Measurements from ENCODE around the gene KCNMA1. TPM values are rescaled to one million over a fixed set of nuclear protein-coding genes. Genes with fewer than 3 reads are reported as not detected.
A peak's percentile ranks its signal among the peaks of the same experiment; 100 is the strongest.

KCNMA1 gene
- total and polyA plus RNA-seq, 10 of the 15 experiments (the other 5 are each of a cell fraction or from before 2014, with no cell fraction given) = 8.5 to 77.0 (median 21.3) TPM

GRCh38 chr10:77406764-77407430 lies 230.7 kb downstream of the KCNMA1 start:
- Histone ChIP-seq H3K36me3 (ENCODE audit: control insufficient read depth in 2 of 2, insufficient read depth in 2 of 2, low read length in 1 of 2) (no peaks in the 10 kb centered on the region; a peak in 1 of 4 replicates), H2AFZ (ENCODE audit: control insufficient read depth, low read depth, low read length) (no peak overlapping the region), H3K27me3 (replicated peaks in 1 of 2; ENCODE audit: control insufficient read depth in 2 of 2, insufficient read depth in 2 of 2, low read length in 1 of 2) (no peaks in the 10 kb centered on the region), H3K4me3 (no peak overlapping the region), H3K4me1 (ENCODE audit: control insufficient read depth, insufficient read depth, low read length) (peaks cover 3% of the 10 kb centered on the region; the same call in 1 of the 2 replicates), H3K9ac (ENCODE audit: control insufficient read depth, insufficient read depth, low read length) (no peak overlapping the region), H3K27ac (ENCODE audit: control insufficient read depth, insufficient read depth) (no peak overlapping the region), H3K9me3 (replicated peaks; ENCODE audit: control insufficient read depth, insufficient read depth, low read length) (no peaks in the 10 kb centered on the region), H3K79me2 (ENCODE audit: control insufficient read depth, insufficient read depth, low read length) (no peaks in the 10 kb centered on the region), H4K20me1 (ENCODE audit: control insufficient read depth, insufficient read depth) (no peaks in the 10 kb centered on the region), H3K4me2 (ENCODE audit: control insufficient read depth, insufficient read depth) (no peak overlapping the region)
- DNase-seq (ENCODE audit: low read depth, low spot score) (no peak), ATAC-seq (peak; percentile 19), FAIRE-seq (no peak)
- CTCF ChIA-PET = interaction anchor here (1.0 to 1.4 kb wide), 5 partner anchors 20 to 304 kb away, joined by 3 to 5 read pairs (median 3); no protein-coding TSS in a partner anchor
- SMC1A ChIA-PET (ENCODE audit: uncharacterized antibody, unreplicated experiment) = interaction anchor here (0.8 to 2.5 kb wide), 13 partner anchors 8 to 292 kb away, joined by 3 to 9 read pairs (median 3); no protein-coding TSS in a partner anchor
- TF ChIP-seq RUNX3 (IDR thresholded peaks at IDR 0.05; ENCODE audit: low read length) (peak; percentile 31; the same call in 1 of the 2 replicates), CEBPZ (IDR thresholded peaks at IDR 0.05; ENCODE audit: low read depth, low read length) (no peak)
- in situ Hi-C loops (cut with MboI) = no loop called here
- RAD21 ChIA-PET (ENCODE audit: unreplicated experiment) = interaction anchor here (0.6 to 1.1 kb wide), 4 partner anchors 14 to 233 kb away, joined by 3 to 5 read pairs (median 4); no protein-coding TSS in a partner anchor
- intact Hi-C loops (cut with micrococcal nuclease; ENCODE audit: unreplicated experiment) = loop anchor here (5.0 kb wide), 1 partner anchor 85 kb away; no protein-coding TSS in a partner anchor
- 9% methylated on average over 5 of the region's 5 CpGs for WGBS (ENCODE audit: insufficient coverage, insufficient replicate concordance, low lambda C conversion rate, missing lambda C conversion rate)
- no TSS peak for BruUV-seq (replicated peaks)
- POLR2A ChIA-PET = interaction anchor here (0.6 to 1.3 kb wide), 3 partner anchors 11 to 86 kb away, joined by 3 read pairs; no protein-coding TSS in a partner anchor
